GM20000 (cell line): ENCODE results near the gene ANKS1A.
"Not testable (repeated sequence)": the region's sequence is repeated elsewhere in the genome, so short reads cannot be mapped to it uniquely, and the experiment has no call there.

Experiments used
- DNase-seq: peaks from one replicate; pipeline ENCODE4 v3.0.0; 2012; ENCODE audit warnings: low spot score
- TF ChIP-seq, protein P1 (sequence below): IDR thresholded peaks from 2 replicates; pipeline ENCODE4 v1.5.1; 2012; ENCODE audit warnings: mild to moderate bottlenecking, control low read depth; ENCODE audit errors: extremely low read depth, missing control alignments

Gene ANKS1A

DNA sequence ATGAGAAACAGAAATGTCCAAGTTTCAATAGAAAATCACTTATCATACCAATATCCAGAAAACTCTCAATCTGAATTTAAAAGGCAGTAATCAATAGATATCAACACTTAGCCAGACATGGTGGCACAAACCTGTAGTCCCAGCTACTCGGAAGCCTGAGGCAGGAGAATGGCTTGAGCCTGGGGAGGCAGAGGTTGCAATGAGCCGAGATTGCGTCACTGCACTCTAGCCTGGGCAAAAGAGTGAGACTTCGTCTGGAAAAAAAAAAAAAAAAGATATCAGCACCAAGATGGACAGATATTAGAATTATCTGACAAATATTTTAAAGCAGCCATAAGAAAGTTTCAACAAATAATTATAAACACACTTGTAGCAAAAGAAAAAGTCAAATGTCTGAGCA is 205.1 kb downstream of the ANKS1A start:
- TF ChIP-seq, protein P1, sequence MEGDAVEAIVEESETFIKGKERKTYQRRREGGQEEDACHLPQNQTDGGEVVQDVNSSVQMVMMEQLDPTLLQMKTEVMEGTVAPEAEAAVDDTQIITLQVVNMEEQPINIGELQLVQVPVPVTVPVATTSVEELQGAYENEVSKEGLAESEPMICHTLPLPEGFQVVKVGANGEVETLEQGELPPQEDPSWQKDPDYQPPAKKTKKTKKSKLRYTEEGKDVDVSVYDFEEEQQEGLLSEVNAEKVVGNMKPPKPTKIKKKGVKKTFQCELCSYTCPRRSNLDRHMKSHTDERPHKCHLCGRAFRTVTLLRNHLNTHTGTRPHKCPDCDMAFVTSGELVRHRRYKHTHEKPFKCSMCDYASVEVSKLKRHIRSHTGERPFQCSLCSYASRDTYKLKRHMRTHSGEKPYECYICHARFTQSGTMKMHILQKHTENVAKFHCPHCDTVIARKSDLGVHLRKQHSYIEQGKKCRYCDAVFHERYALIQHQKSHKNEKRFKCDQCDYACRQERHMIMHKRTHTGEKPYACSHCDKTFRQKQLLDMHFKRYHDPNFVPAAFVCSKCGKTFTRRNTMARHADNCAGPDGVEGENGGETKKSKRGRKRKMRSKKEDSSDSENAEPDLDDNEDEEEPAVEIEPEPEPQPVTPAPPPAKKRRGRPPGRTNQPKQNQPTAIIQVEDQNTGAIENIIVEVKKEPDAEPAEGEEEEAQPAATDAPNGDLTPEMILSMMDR: no peak
- DNase-seq: no peak

DNA sequence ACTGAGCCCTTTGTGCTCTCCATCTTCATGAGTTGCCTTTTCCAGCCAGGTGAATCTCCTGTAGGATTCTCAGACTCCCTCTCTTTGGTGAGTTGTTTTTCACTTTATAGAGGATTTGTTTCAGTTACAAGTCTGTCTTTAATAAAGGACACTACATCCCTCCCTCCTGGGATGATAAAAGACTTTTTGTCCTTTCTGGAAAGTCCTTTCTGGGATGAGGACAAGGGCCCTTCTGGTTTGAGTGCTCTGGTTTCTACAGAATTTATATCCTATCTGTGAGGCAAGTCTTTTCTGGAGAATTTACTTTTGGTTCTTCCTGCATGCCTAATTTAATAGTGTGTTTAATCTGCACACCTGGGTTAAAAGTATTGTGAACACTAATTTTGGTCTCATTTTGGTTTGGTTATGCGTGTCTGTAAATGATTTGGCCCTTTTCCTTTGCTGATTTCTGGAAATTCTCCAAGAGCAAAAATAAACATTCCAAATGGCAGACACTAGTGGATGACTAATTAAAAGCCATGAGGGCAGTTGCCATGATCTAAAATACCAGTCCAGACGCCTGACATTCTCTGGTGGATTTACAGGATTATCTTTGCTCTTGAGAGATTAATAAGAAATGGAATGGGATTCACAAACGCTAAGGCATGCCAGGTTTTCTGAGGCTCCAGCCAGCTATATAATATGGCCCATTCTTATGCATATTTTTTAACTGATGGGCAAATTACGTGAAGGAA is 207.2 kb downstream of the ANKS1A start:
- DNase-seq: no peak
- TF ChIP-seq, protein P1: no peak

DNA sequence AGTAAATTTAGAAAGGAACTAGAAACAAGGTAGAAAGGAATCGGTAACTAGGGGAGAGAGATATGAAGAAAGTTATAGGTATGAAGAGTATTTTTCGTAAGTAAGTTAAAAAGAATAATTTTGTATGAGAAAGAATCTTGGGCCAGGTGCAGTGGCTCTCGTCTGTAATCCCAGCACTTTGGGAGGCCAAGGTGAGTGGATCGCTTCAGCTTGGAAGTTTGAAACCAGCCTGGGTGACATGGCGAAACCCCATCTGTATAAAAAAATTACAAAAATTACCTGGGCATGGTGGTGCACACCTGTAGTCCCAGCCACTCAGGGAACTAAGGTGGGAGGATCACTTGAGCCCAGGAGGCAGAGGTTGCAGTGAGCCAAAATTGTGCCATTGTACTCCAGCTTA is 210.1 kb downstream of the ANKS1A start:
- DNase-seq: no peak
- TF ChIP-seq, protein P1: no peak

DNA sequence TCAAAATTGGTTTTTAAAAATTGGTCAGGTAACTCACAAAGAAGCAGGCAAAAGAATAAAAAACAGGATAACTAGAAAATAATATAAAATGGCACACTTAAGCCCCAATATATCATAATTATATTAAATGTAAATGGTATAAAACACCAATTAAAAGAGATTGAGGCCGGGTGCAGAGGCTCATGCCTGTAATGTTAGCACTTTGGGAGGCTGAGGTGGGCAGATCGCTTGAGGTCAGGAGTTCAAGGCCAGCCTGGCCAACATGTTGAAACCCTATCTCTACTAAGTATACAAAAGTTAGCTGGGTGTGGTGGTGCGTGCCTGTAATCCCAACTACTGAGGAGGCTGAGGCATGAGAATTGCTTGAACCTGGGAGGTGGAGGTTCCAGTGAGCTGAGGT is 216.0 kb downstream of the ANKS1A start:
- no peak for DNase-seq
- TF ChIP-seq, protein P1: no peak

DNA sequence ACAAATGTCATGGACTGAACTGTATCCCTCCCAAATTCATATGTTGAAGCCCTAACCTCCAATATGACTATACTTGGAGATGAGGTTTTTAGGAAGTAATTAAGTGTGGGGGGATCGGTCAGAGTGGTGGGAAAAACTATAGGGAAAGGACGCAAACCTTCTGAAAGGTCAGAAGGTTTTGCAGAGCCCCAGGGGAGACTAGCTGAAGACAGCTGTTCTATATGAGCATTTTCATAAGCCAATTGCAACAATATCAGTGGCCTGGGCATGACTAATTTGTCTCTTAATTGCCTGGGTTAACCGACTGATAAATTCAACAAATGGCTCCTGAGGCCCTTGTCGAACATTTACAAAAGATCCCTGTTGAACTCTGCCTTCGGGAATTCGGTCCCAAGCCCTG is 217.0 kb downstream of the ANKS1A start:
- not testable (repeated sequence) for DNase-seq

DNA sequence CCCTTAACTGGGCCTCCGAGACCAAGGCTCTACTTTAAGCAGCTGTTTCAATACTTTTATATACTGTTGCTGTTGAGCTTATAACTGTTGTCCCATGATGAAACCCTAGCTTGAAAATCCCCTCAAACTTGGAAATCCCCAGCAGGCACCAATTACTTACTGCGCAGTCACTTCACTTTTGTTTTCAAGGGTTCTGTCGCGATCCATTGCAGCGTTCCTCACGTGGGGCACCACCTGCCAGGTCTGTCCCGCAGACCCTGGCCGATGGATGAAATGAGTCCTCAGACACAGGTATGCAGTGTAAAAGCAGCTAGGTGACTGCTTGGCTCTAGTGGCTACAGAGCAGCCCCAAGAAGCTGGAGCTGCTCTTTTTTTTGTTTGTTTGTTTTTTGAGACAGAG is 218.2 kb downstream of the ANKS1A start:
- not testable (repeated sequence) for DNase-seq

DNA sequence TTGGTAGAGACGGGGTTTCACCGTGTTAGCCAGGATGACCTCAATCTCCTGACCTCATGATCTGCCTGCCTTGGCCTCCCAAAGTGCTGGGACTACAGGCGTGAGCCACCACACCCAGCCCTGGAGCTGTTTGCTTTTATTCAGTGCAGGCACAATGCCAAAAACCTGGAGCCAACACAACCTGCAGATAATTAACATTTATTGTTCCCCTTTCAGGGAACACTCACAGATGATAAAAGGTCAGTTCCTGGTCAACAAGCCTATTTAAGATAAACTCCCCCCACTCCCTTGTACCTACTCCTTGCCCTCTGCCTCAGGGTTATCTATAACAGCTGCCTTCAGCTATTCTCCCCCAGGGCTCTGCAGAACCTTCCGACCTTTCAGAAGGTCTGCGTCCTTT is 218.7 kb downstream of the ANKS1A start:
- DNase-seq: not testable (repeated sequence)

DNA sequence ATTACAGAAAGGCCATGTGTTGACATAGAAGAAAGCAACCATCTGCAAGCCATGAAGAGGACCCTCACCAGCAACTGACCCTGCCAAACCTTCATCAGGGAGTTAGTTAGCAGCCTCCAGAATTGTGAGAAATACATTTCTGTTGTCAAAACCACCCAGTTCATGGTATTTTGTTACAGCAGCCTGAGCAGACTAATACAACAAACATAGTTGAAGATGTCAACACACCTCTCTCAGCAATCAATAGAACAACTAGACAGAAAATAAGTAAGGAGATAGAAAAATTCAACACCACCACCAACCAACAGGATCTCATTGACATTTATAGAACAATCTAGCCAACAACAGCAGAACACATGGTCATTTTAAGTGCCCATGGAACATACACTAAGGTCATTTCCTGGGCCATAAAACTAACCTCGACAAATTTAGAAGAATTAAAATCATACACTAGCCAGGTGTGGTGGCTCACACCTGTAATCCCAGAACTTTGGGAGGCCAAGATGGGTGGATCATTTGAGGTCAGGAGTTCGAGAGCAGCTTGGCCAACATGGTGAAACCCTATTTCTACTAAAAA is 219.3 kb downstream of the ANKS1A start:
- DNase-seq: no peak
- TF ChIP-seq, protein P1: no peak

DNA sequence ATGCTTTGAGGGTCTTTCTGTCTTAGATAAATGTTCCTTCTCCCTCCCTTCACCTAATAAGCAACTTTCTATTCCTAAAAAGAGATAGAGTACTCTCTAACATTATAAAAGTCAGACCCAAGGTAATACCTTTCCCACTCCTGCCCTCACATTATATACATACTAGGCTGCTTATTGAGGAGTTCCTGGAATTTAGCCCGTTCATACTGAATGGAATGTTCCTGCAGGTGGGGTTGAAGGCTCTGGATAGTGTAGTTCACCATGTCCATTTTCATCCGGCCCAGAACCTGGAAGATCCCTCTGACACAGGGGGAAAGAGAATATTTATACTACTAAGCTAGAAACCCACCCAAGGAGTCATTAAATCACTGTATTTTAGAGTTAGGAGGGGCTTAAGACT is 231.7 kb downstream of the ANKS1A start:
- DNase-seq: no peak
- TF ChIP-seq, protein P1: no peak
